Stimulated activated naive B cell treated with anti-CD40 and anti-IgM and Interleukin-4, amounts not matched to agents 10 μg/mL and 1 μg/mL and 100 μg/mL, for 72 hours (primary cell): Measurements from ENCODE around the gene PCDH9.
"Not testable (repeated sequence)": the region's sequence is repeated elsewhere in the genome, so short reads cannot be mapped to it uniquely, and the experiment has no call there.

Source experiments
- ATAC-seq, 2 donors: fragments of 150-1000 bp; cut with Tn5 transposase; replicated peaks; 2 replicates each; pipeline ENCODE4 v1.10.0; 2021; ENCODE audit warnings: moderate library complexity in 1 of 2
- DNase-seq: peaks from one replicate; pipeline ENCODE4 v3.0.0; 2021
- H3K27ac Mint-ChIP-seq: one replicate; pipeline ENCODE4 v1.8.0; 2022; ENCODE audit warnings: mild to moderate bottlenecking, mixed read lengths
- H3K27me3 Mint-ChIP-seq, 2 donors: one replicate each; pipeline ENCODE4 v1.8.0; 2022; ENCODE audit warnings: mixed read lengths in 2 of 2
- H3K36me3 Mint-ChIP-seq, 2 donors: one replicate each; pipeline ENCODE4 v1.8.0; 2022; ENCODE audit warnings: mixed read lengths in 2 of 2, mild to moderate bottlenecking in 1 of 2
- H3K4me1 Mint-ChIP-seq, 2 donors: one replicate each; pipeline ENCODE4 v1.8.0; 2022; ENCODE audit warnings: mixed read lengths in 2 of 2, mild to moderate bottlenecking in 1 of 2
- H3K4me3 Mint-ChIP-seq, 2 donors: one replicate each; pipeline ENCODE4 v1.8.0; 2022; ENCODE audit warnings: mild to moderate bottlenecking in 2 of 2, mixed read lengths in 2 of 2, moderate library complexity in 1 of 2
- H3K9me3 Mint-ChIP-seq, 2 donors: one replicate each; pipeline ENCODE4 v1.8.0; 2022; ENCODE audit warnings: mixed read lengths in 2 of 2, mild to moderate bottlenecking in 1 of 2

Gene PCDH9

DNA sequence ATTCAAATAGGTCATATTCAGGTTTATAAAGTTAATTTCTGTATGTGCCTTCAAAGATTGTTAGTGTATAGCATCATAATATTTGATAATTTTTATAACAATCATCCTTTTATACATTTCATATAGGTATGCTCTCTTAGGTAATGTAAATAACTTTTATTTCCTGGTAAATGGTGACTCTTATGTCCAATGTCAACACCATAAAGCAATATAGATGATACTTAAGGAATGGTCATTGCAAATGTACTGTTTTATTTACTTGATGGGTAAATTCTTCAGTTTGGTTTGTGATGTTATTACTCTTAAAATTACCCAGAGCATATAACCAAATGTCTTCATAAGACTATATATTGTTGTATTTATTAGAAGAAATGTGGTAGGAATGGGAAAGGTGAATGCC is 928.7 kb downstream of the PCDH9 start:
- H3K4me1 Mint-ChIP-seq = peaks cover 5 to 13% of the 10 kb centered on the region in 2 donors
- DNase-seq = no peak

DNA sequence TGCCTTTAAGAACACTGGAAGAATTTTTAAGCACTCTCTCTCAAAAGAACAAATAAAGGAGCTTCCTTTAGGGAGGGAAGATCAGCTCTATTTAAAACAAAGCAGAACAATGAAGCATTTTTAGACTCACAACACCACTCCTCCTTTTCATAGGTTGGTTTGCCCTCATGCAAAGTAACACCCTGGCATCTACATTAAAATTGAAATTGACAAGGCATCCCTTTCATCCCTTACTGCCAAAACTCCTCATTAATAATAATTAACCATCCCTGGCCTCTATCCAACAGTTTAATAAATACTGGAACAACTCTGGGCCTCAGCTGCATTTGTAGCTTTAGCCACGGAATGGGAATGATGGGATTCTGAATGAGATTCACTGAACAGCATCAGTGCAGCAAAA is 929.1 kb downstream of the PCDH9 start:
- H3K4me3 Mint-ChIP-seq = no peak overlapping the region
- DNase-seq (no peak), ATAC-seq (no peak)
- H3K4me1 Mint-ChIP-seq = peaks cover 5 to 10% of the 10 kb centered on the region in 2 donors
- H3K27me3 Mint-ChIP-seq = no peaks in the 10 kb centered on the region
- no peak overlapping the region for H3K27ac Mint-ChIP-seq
- peaks cover 0 to 7% of the 10 kb centered on the region in 2 donors for H3K9me3 Mint-ChIP-seq
- peaks cover 0 to 2% of the 10 kb centered on the region in 2 donors for H3K36me3 Mint-ChIP-seq

More for the DNA sequence above, 928.7 kb downstream of the PCDH9 start:
- peaks cover 0 to 2% of the 10 kb centered on the region in 2 donors for H3K36me3 Mint-ChIP-seq
- ATAC-seq = no peak
- no peaks in the 10 kb centered on the region for H3K27me3 Mint-ChIP-seq
- H3K9me3 Mint-ChIP-seq = peaks cover 0 to 3% of the 10 kb centered on the region in 2 donors
- H3K27ac Mint-ChIP-seq = no peak overlapping the region
- no peak overlapping the region for H3K4me3 Mint-ChIP-seq

DNA sequence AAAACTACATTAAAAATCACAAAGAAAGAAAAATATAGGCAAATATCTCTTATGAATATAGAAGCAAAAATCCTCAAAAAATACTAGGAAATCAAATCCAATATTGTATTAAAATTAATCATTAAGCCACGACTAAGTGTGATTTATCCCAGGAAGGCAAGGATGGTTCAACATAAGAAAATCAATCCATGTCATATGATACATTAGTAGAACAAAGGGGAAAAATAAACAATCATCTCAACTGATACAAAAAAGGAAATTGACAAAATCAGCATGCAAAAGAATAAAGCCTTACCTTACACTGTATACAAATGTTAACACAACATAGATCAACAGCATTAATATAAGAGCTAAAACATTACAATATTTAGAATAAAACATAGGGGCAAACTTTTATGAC is 933.3 kb downstream of the PCDH9 start:
- Mint-ChIP-seq H3K4me1 (no peaks in the 10 kb centered on the region), H3K36me3 (peaks cover 0 to 2% of the 10 kb centered on the region in 2 donors), H3K4me3 (no peak overlapping the region), H3K9me3 (peaks cover 0 to 9% of the 10 kb centered on the region in 2 donors), H3K27ac (no peak overlapping the region), H3K27me3 (no peaks in the 10 kb centered on the region)
- DNase-seq (no peak), ATAC-seq (no peak)

DNA sequence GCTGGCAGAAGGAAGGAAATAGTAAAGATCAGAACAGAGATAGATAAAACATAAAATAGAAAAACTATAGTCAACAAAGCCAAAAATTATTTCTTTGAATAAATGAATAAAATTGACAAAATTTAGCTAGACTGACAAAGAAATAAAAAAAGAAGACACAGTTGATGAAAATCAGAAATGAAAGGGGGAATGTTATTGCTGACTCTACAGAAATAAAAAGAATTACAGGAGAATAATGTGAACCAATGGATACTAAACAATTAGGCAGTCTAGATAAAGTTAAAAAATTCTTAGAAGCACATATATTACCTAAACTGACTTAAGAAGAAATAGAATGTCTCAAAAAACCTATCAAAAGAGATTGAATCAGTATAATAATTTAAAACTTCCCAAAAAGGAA is 933.8 kb downstream of the PCDH9 start:
- no peak for ATAC-seq
- no peaks in the 10 kb centered on the region for H3K27me3 Mint-ChIP-seq
- H3K4me3 Mint-ChIP-seq = no peak overlapping the region
- no peak for DNase-seq
- peaks cover 0 to 9% of the 10 kb centered on the region in 2 donors for H3K9me3 Mint-ChIP-seq
- peaks cover 0 to 2% of the 10 kb centered on the region in 2 donors for H3K36me3 Mint-ChIP-seq
- H3K27ac Mint-ChIP-seq = no peak overlapping the region
- no peaks in the 10 kb centered on the region for H3K4me1 Mint-ChIP-seq

DNA sequence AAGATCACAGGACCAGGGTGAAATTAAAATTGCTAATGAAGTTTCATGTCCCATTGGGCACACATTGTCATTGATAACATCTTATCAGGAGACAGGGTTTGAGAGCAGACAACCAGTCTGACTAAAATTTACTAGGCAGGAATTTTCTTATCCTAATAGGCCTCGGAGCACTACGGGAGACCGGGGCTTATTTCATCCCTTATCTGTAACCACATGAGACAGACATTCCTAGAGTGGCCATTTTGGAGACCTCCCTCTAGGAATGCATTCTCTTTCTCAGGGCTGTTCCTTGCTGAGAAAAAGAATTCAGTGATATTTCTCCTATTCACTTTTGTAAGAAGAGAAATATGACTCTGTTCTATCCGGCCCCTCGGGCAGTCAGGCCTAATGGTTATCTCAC is 943.3 kb downstream of the PCDH9 start:
- H3K36me3 Mint-ChIP-seq, H3K27ac Mint-ChIP-seq, ATAC-seq, DNase-seq, H3K4me3 Mint-ChIP-seq, H3K27me3 Mint-ChIP-seq, H3K4me1 Mint-ChIP-seq: not testable (repeated sequence)
- H3K9me3 Mint-ChIP-seq = peaks cover 11 to 16% of the 10 kb centered on the region in 2 donors

DNA sequence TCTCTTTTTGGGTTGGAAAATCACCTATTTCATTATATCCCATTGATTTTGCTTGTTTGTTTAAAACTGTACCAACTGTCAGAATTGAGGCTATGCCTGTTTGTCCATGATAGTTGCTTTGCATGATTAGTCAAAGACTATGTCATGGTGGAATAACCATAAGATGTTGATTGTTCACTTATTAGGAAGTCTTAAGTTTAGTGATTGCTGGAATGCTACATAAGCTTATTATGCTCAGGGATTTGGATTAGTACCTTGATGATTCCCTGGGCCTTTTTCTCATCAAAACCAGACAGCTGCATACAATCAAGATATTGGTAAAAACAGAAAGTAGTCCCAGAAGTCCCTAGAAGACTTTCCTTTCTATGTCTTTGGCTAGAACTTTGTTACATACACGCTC is 954.7 kb downstream of the PCDH9 start:
- ATAC-seq (no peak), DNase-seq (no peak)
- H3K27ac Mint-ChIP-seq = no peak overlapping the region
- H3K9me3 Mint-ChIP-seq = peaks cover 18 to 19% of the 10 kb centered on the region in 2 donors
- H3K4me3 Mint-ChIP-seq = no peak overlapping the region
- H3K36me3 Mint-ChIP-seq = peaks cover 2 to 7% of the 10 kb centered on the region in 2 donors
- H3K27me3 Mint-ChIP-seq = no peaks in the 10 kb centered on the region
- H3K4me1 Mint-ChIP-seq = no peaks in the 10 kb centered on the region

DNA sequence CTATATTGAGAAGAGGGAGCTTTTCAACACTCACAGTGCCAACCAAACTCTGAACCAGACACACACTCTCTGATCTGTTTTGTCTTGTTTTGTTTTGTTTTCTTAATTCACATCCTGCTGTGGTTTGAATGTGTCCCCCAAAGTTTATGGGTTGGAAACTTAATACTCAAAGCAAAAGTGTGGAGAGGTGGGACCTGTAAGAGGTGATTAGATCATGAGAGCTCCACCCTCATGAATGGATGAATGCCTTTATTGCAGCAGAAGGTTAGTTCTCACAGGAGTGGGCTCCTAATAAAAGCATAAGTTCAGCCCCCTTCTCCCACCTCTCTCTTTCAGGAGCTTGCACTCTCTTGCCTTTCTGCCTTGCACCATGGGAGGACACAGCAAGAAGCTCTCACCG is 957.1 kb downstream of the PCDH9 start:
- H3K27me3 Mint-ChIP-seq = no peaks in the 10 kb centered on the region
- H3K4me3 Mint-ChIP-seq = no peak overlapping the region
- H3K27ac Mint-ChIP-seq = no peak overlapping the region
- peaks cover 15 to 17% of the 10 kb centered on the region in 2 donors for H3K9me3 Mint-ChIP-seq
- ATAC-seq (no peak), DNase-seq (no peak)
- H3K36me3 Mint-ChIP-seq = peaks cover 2 to 7% of the 10 kb centered on the region in 2 donors
- no peaks in the 10 kb centered on the region for H3K4me1 Mint-ChIP-seq

DNA sequence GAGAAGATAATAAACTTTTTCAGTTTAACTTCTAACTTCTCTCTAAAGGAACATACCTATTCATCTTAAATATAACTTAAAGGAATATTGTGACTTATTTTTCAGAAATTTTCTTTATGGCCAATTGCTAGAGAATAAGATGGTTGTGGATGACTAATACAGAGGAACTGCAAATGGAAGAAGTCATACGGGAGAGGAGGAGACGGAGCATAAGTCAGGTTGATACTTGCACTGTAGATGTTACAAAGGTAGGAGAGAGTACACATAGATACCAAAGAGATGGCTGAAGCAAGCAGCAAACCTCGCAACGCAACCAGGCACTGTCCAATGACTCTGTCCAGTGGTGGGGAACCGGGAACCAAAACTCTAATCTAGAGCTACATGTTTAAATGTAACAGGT is 963.4 kb downstream of the PCDH9 start:
- H3K27ac Mint-ChIP-seq = no peak overlapping the region
- no peaks in the 10 kb centered on the region for H3K36me3 Mint-ChIP-seq
- no peak overlapping the region for H3K4me3 Mint-ChIP-seq
- no peaks in the 10 kb centered on the region for H3K9me3 Mint-ChIP-seq
- DNase-seq (no peak), ATAC-seq (no peak)
- no peaks in the 10 kb centered on the region for H3K27me3 Mint-ChIP-seq
- no peaks in the 10 kb centered on the region for H3K4me1 Mint-ChIP-seq

DNA sequence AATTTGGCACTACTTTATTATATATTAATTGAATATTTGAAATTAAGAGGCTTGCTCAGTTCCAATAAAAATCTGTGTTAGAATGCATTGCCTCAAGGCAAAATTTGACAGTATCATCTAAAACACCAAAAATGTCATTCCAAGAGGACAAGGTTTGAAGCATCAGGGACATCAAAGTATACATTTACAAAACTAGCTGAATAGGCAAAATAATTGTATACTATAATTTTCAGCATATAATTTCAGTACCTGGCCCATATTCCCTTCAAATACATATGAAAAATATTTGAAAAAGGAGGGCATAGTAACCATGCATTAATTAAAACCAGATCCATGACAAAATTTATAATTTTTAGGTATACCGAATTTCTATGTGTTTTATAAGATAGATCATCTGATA is 963.8 kb downstream of the PCDH9 start:
- ATAC-seq (no peak), DNase-seq (no peak)
- H3K36me3 Mint-ChIP-seq = no peaks in the 10 kb centered on the region
- no peaks in the 10 kb centered on the region for H3K9me3 Mint-ChIP-seq
- H3K27me3 Mint-ChIP-seq = no peaks in the 10 kb centered on the region
- no peaks in the 10 kb centered on the region for H3K4me1 Mint-ChIP-seq
- H3K4me3 Mint-ChIP-seq = no peak overlapping the region
- H3K27ac Mint-ChIP-seq = no peak overlapping the region

DNA sequence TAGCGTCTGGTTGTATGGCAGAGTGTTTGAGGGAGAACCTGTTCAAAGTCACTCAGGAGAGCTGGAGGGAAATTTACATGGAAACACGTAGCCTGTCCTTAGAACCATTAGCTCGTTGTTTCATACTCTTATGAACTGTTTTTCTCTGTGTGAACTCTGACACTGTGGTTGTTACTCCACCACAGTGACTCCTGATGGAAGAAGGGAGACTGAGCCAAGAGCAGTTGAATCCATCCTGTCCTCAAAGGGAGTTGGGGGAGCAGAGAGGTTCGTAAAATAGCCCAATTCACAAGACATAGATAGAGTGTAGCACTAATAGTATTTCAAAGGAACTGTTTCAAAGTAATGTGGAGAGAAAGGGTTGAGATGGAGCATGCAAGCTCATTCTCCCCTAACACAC is 964.8 kb downstream of the PCDH9 start:
- ATAC-seq (no peak), DNase-seq (no peak)
- Mint-ChIP-seq H3K36me3 (no peaks in the 10 kb centered on the region), H3K4me1 (no peaks in the 10 kb centered on the region), H3K9me3 (no peaks in the 10 kb centered on the region), H3K27me3 (no peaks in the 10 kb centered on the region), H3K27ac (no peak overlapping the region), H3K4me3 (no peak overlapping the region)

DNA sequence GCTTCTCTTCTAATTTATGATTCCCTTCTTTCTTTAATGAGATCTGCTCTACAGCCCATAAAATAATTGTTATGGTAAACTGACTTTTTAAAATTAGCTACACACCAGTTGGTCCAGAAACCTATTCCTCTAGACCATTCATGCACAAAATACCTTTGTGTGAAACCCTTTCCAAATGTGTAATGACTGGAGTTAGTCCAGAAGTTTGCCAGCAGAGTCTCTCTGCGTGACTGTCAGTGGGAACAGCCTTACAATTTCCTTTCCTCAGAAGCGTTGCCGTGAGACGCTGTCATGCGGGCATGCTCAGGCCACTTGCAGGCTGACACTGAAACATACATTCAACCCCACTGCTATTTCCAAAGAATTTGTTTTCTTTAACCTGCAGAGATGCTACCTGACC is 965.2 kb downstream of the PCDH9 start:
- Mint-ChIP-seq H3K36me3 (no peaks in the 10 kb centered on the region), H3K27ac (no peak overlapping the region), H3K4me1 (no peaks in the 10 kb centered on the region), H3K27me3 (no peaks in the 10 kb centered on the region), H3K9me3 (no peaks in the 10 kb centered on the region), H3K4me3 (no peak overlapping the region)
- ATAC-seq = no peak
- DNase-seq = no peak

DNA sequence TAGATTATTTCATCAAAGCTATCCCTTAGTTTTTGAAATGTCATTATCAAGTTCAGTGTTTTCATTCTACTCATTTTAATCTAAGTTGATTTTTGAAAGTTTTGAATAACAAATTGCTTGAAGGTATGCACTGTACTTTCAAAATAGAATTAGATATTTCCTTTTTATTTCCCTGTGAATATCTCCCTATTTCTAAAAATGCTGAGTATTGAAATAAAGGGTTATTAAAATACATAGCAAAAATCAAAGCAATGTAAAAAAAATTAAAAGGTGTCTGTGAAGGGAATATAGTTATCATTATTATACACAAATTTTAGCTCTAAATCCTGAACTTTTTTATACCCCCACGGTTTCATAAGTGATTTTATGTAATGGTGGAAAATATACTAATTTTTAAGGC is 967.8 kb downstream of the PCDH9 start:
- no peak for DNase-seq
- ATAC-seq = no peak
- Mint-ChIP-seq H3K27ac (no peak overlapping the region), H3K27me3 (peaks cover 0 to 6% of the 10 kb centered on the region in 2 donors), H3K4me3 (no peak overlapping the region), H3K36me3 (peaks cover 0 to 1% of the 10 kb centered on the region in 2 donors), H3K4me1 (no peaks in the 10 kb centered on the region), H3K9me3 (peaks cover 0 to 7% of the 10 kb centered on the region in 2 donors)

DNA sequence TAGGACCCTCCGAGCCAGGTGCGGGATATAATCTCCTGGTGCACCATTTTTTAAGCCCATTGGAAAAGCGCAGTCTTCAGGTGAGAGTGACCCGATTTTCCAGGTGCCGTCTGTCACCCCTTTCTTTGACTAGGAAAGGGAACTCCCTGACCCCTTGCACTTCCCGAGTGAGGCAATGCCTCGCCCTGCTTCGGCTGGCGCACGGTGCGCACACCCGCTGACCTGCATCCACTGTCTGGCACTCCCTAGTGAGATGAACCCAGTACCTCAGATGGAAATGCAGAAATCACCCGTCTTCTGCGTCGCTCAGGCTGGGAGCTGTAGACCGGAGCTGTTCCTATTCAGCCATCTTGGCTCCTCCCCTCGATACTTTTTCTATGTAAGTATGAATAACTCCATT is 970.7 kb downstream of the PCDH9 start:
- ATAC-seq, H3K27me3 Mint-ChIP-seq, H3K4me3 Mint-ChIP-seq, H3K27ac Mint-ChIP-seq, H3K36me3 Mint-ChIP-seq, DNase-seq, H3K4me1 Mint-ChIP-seq: not testable (repeated sequence)
- peaks cover 5 to 10% of the 10 kb centered on the region in 2 donors for H3K9me3 Mint-ChIP-seq
